Measurements from ENCODE around the gene SLC25A47.

GRCh38 chr14:100285021-100285912, 37.9 kb upstream of the SLC25A47 start:
- TF ChIP-seq CTCF (IDR thresholded peaks at IDR 0.05) (peak; percentile 56 to 75 (median 68)), POLR2A (IDR thresholded peaks at IDR 0.05) (no peak)

Measured in breast epithelium (tissue), 3 donors.